OCI-LY1 (cell line): ENCODE results near the gene BBS9.

ENCODE experiments used
- EZH2 ChIP-seq: fragments of 200-600 bp; sonication (generic), shearing (Covaris generic); IDR thresholded peaks from 2 replicates; pipeline ENCODE4 v1.8.0; 2017; ENCODE audit warnings: borderline replicate concordance, mixed run types, mild to moderate bottlenecking, antibody characterized with exemption, low read length, moderate library complexity, mixed read lengths
- TF ChIP-seq, protein P1 (sequence below): fragments of 200-600 bp; sonication (generic), shearing (Covaris generic); IDR thresholded peaks from 2 replicates; pipeline ENCODE4 v1.5.1; 2017; ENCODE audit warnings: mild to moderate bottlenecking, antibody characterized with exemption, low read length, moderate library complexity, mixed read lengths

GRCh38 chr7:33251301-33251700, 121.9 kb downstream of the BBS9 start:
- TF ChIP-seq, protein P1, sequence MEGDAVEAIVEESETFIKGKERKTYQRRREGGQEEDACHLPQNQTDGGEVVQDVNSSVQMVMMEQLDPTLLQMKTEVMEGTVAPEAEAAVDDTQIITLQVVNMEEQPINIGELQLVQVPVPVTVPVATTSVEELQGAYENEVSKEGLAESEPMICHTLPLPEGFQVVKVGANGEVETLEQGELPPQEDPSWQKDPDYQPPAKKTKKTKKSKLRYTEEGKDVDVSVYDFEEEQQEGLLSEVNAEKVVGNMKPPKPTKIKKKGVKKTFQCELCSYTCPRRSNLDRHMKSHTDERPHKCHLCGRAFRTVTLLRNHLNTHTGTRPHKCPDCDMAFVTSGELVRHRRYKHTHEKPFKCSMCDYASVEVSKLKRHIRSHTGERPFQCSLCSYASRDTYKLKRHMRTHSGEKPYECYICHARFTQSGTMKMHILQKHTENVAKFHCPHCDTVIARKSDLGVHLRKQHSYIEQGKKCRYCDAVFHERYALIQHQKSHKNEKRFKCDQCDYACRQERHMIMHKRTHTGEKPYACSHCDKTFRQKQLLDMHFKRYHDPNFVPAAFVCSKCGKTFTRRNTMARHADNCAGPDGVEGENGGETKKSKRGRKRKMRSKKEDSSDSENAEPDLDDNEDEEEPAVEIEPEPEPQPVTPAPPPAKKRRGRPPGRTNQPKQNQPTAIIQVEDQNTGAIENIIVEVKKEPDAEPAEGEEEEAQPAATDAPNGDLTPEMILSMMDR, result no peak
- TF ChIP-seq EZH2, result no peak
